Muscle of leg (tissue), 11 donors: ENCODE results near the gene CAMSAP1. TPM values are rescaled to one million over a fixed set of nuclear protein-coding genes. Genes with fewer than 3 reads are reported as not detected.

Experiments
- DNase-seq: peaks from one replicate; pipeline ENCODE4 v3.0.0; 2013
- H3K27ac ChIP-seq: one replicate; pipeline ENCODE4 v1.5.1; 2013; ENCODE audit warnings: mild to moderate bottlenecking, low read length, control low read depth
- H3K27me3 ChIP-seq: one replicate; pipeline ENCODE4 v1.6.1; 2013; ENCODE audit warnings: low read length; ENCODE audit not compliant: control insufficient read depth, insufficient read depth
- H3K36me3 ChIP-seq: one replicate; pipeline ENCODE4 v1.6.1; 2013; ENCODE audit warnings: low read length; ENCODE audit not compliant: control insufficient read depth, insufficient read depth
- H3K4me1 ChIP-seq: one replicate; pipeline ENCODE4 v1.6.1; 2013; ENCODE audit warnings: low read length; ENCODE audit not compliant: control insufficient read depth, insufficient read depth
- H3K4me3 ChIP-seq: one replicate; pipeline ENCODE4 v1.5.1; 2013; ENCODE audit warnings: low read length, control low read depth
- H3K9me3 ChIP-seq: replicated peaks from 2 replicates; pipeline ENCODE4 v1.6.1; 2013; ENCODE audit warnings: low read depth, low read length; ENCODE audit not compliant: control insufficient read depth
- WGBS: methylation state at CpG from one replicate; pipeline ENCODE4 v1.1.5; 2013; ENCODE audit warnings: missing lambda C conversion rate; ENCODE audit not compliant: insufficient coverage; 5-methylcytosine and 5-hydroxymethylcytosine counted together
- polyA plus RNA-seq, 8 donors: library from polyadenylated mRNA; unstranded; fragments of 120-200 nt; gene quantifications; one replicate each; pipeline versions ENCODE4 v1.2.1 to v1.2.3, GENCODE V29; 2013; ENCODE audit warnings: inconsistent platforms in 1 of 8, low replicate concordance in 1 of 8; ENCODE audit not compliant: insufficient read length in 8 of 8, insufficient read depth in 1 of 8
- total RNA-seq: library from RNA; stranded (reverse); fragments of 120-200 nt; gene quantifications from one replicate; pipeline ENCODE4 v1.2.4, GENCODE V29; 2013

The CAMSAP1 gene
- total and polyA plus RNA-seq, 9 donors, result 19.4 to 27.9 (median 24.7) TPM

- no peak overlapping the region for H3K4me3 ChIP-seq
- no peak for DNase-seq
- H3K27me3 ChIP-seq, result no peaks in the 10 kb centered on the region
- peaks cover 10% of the 10 kb centered on the region for H3K4me1 ChIP-seq
- H3K36me3 ChIP-seq, result peaks cover 5% of the 10 kb centered on the region
- H3K9me3 ChIP-seq, result peaks cover 20% of the 10 kb centered on the region
- 85% methylated on average over 25 of the region's 32 CpGs for WGBS
- H3K27ac ChIP-seq, result no peak overlapping the region
Measured at GRCh38 chr9:135769489-135770202, 137.7 kb downstream of the CAMSAP1 start.

DNA sequence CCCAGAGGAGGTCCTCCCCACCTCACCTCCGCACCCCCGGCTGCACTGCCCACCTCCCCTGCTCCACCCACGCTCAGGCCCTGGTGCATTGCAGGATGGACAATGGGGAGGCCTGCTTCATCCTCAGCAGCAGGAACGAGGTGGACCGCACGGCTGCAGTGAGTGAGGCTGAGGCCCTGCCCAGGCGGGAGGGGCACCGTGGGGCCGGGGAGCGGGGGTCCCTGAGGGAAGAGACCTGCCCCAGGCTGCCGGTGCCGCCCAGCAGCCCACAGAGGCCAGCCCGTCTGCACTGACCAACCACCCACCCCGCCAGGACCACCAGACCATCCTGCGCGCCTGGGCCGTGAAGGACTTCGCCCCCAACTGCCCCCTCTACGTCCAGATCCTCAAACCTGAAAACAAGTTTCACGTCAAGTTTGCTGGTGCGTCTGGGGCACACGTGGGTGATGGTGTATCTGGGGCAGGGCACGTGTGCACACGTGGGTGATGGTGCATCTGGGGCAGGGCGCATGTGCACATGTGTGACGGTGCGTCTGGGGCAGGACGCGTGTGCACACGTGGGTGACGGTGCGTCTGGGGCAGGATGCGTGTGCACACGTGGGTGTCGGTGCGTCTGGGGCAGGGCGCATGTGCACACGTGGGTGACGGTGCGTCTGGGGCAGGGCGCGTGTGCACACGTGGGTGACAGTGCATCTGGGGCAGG, 138.7 kb downstream of the CAMSAP1 start:
- Histone ChIP-seq H3K27me3 (no peaks in the 10 kb centered on the region), H3K36me3 (peaks cover 5% of the 10 kb centered on the region), H3K9me3 (peaks cover 20% of the 10 kb centered on the region), H3K4me3 (no peak overlapping the region), H3K27ac (no peak overlapping the region), H3K4me1 (peaks cover 10% of the 10 kb centered on the region)
- 88% methylated on average over 40 of the region's 43 CpGs for WGBS
- DNase-seq, result no peak

DNA sequence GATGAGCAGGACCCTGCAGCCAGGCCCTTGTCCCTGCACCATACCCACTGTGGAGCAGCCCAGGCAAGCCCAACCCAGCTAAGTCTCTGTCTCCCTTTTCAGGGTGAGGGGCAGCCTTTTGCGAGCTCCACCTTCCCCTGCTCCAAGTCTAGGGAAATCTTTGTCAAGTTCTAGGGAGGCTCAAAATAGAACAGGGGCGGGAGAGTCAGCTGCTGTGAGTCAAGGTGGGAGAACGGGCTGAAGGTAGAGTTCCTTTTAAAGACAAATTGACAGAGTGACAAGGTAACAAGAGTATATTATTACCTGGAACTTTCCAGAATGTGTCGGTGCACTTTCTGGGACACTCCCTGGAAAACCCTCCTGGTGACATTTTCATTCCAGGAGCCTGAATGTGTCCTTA, 140.6 kb downstream of the CAMSAP1 start:
- WGBS, result 87% methylated on average over 2 of the region's 4 CpGs
- no peak for DNase-seq
- H3K4me1 ChIP-seq, result peaks cover 10% of the 10 kb centered on the region
- no peak overlapping the region for H3K27ac ChIP-seq
- no peak overlapping the region for H3K4me3 ChIP-seq
- peaks cover 20% of the 10 kb centered on the region for H3K9me3 ChIP-seq
- H3K36me3 ChIP-seq, result no peaks in the 10 kb centered on the region
- no peaks in the 10 kb centered on the region for H3K27me3 ChIP-seq

- peaks cover 10% of the 10 kb centered on the region for H3K4me1 ChIP-seq
- H3K9me3 ChIP-seq, result peaks cover 20% of the 10 kb centered on the region
- no peak for DNase-seq
- no peak overlapping the region for H3K27ac ChIP-seq
- H3K4me3 ChIP-seq, result no peak overlapping the region
- H3K36me3 ChIP-seq, result no peaks in the 10 kb centered on the region
- H3K27me3 ChIP-seq, result no peaks in the 10 kb centered on the region
- 91% methylated on average over 4 of the region's 4 CpGs for WGBS
Measured at GRCh38 chr9:135766251-135766650, 141.1 kb downstream of the CAMSAP1 start.

GRCh38 chr9:135765416-135765815, 141.9 kb downstream of the CAMSAP1 start:
- Histone ChIP-seq H3K4me3 (no peak overlapping the region), H3K27me3 (no peaks in the 10 kb centered on the region), H3K27ac (no peak overlapping the region), H3K9me3 (peaks cover 20% of the 10 kb centered on the region), H3K4me1 (peaks cover 10% of the 10 kb centered on the region), H3K36me3 (no peaks in the 10 kb centered on the region)
- 97% methylated on average over 13 of the region's 13 CpGs for WGBS
- DNase-seq, result no peak

DNA sequence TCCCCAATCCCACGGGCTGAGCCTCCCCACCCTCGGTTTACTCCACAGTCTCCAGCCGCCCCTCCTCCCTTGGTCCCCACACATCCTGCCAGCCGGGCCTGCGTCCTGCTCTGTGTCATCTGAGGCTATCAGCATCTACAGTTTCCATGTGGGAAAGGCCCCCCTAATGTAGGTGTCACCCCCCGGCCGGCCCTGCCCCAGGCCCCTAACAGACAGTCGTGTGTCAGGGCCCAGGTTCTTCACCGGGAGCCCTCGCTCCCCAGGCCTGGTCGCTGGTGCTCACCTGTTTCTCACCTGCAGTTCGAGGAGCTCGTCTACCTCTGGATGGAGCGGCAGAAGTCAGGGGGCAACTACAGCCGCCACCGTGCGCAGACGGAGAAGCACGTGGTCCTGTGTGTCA, 142.6 kb downstream of the CAMSAP1 start:
- H3K27ac ChIP-seq, result no peak overlapping the region
- H3K27me3 ChIP-seq, result no peaks in the 10 kb centered on the region
- H3K9me3 ChIP-seq, result peaks cover 20% of the 10 kb centered on the region
- DNase-seq, result no peak
- H3K36me3 ChIP-seq, result no peaks in the 10 kb centered on the region
- peaks cover 11% of the 10 kb centered on the region for H3K4me1 ChIP-seq
- WGBS, result 88% methylated on average over 19 of the region's 19 CpGs
- H3K4me3 ChIP-seq, result no peak overlapping the region

DNA sequence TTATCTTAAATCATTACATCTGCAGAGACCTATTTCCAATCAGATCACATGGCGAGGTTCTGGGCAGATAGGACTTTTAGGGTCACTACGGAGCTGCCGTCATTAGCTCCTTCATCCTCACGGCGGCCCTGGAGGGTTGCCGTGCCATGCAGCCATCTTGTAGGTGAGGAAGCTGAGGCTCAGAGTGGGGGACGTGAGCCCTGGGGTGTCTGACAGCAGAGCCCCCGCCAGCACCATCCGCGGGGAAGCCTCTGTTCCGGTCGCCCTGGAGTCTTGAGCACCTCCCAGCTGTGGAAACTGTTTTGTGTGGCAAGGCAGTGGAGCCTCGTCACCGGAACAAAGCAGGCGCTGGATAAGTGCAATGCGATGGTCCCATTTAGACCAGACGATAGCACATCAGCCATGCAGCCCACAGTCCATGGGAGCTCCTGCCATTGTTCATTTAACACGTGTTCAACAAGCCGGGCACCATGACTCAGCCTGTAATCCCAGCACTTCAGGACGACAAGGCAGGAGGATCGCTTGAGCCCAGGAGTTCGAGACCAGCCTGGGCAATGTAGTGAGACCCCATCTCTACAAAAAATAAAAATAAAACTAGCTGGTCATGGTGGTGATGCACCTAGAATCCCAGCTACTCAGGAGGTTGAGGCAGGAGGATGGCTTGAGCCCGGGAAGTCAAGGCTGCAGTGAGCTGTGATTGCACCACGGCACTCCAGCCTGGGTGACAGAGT, 143.5 kb downstream of the CAMSAP1 start:
- Histone ChIP-seq H3K4me3 (no peak overlapping the region), H3K27ac (no peak overlapping the region), H3K4me1 (peaks cover 19% of the 10 kb centered on the region), H3K36me3 (peaks cover under 1% of the 10 kb centered on the region), H3K27me3 (no peaks in the 10 kb centered on the region), H3K9me3 (peaks cover 20% of the 10 kb centered on the region)
- DNase-seq, result no peak
- WGBS, result 81% methylated on average over 22 of the region's 24 CpGs

DNA sequence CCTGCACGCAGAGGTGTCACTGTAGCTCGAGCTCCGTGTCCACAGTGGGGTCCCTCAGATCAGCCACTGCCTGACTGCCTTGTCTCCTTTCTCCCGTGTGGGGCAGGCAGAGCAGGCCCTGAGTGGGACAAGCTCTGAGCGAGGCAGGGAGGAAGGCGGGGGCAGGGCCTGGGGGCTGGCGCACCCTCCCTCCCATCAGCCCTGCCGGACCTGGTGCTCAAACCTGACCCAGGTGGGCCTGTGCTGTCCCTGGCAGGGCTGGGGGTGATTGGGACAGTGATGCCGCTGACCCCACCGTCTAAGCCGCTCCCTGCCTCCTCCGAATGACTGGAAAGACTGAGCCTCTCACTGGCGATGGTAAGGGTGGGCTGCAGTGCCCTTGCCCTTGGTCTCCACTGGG, 144.4 kb downstream of the CAMSAP1 start:
- H3K36me3 ChIP-seq, result peaks cover 4% of the 10 kb centered on the region
- no peak overlapping the region for H3K4me3 ChIP-seq
- peaks cover 20% of the 10 kb centered on the region for H3K9me3 ChIP-seq
- peaks cover 27% of the 10 kb centered on the region for H3K4me1 ChIP-seq
- WGBS, result 84% methylated on average over 13 of the region's 13 CpGs
- DNase-seq, result no peak
- H3K27ac ChIP-seq, result no peak overlapping the region
- H3K27me3 ChIP-seq, result no peaks in the 10 kb centered on the region

DNA sequence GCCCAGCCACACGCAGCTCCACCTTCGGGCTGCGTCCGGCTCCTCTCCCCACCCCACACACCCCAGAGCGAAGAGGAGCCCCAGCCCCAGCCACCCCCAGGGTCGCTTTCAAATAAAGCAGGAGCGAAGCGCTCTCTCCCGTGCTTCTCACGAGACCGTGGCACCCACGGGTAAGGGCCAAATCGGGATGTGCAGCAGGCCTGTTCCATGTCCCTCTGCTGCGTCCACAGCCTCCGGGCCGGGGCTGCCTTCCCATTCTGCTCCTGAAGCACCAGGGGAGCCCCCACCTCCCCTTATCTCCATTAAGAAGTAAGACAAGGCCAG, 145.5 kb downstream of the CAMSAP1 start:
- no peak for DNase-seq
- Histone ChIP-seq H3K36me3 (peaks cover 4% of the 10 kb centered on the region), H3K9me3 (peaks cover 15% of the 10 kb centered on the region), H3K27ac (no peak overlapping the region), H3K4me3 (no peak overlapping the region), H3K4me1 (peaks cover 27% of the 10 kb centered on the region), H3K27me3 (no peaks in the 10 kb centered on the region)
- 80% methylated on average over 16 of the region's 16 CpGs for WGBS

DNA sequence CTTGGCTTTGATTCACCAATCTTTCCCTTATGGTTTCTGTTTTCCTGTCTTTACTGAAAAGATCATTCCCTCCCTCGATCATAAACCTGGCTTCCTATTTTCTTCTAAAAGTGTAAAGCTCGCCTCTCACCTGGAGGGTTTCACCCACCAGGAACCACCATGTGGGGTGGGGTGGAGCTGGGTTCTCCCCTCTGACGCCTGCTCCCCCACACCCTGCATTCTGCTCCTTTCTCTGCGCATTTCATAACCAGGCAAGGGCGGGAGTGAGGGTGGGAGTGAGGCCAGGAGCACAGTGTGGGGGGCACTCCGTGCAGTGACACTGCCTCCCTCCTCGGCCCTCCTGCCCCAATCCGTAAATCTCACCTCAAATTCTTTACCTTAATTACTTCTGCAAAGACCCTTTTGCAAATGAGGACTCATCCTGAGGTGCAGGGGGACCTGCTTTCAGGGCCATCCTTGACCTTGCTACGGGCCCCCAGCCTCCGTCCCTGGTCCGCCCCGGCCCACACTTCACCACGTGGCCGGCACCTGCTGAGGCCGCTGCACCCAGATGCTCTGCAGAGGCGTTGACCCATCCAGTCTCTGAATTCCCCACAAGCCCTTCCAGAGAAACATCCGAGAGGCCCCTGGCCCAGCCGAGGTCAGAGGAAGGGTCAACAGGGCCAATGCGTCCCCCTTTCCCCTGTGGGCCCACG, 146.0 kb downstream of the CAMSAP1 start:
- 57% methylated on average over 12 of the region's 20 CpGs for WGBS
- peaks cover 4% of the 10 kb centered on the region for H3K36me3 ChIP-seq
- no peak overlapping the region for H3K4me3 ChIP-seq
- no peak overlapping the region for H3K27ac ChIP-seq
- peaks cover 11% of the 10 kb centered on the region for H3K9me3 ChIP-seq
- peaks cover 27% of the 10 kb centered on the region for H3K4me1 ChIP-seq
- no peak for DNase-seq
- H3K27me3 ChIP-seq, result no peaks in the 10 kb centered on the region
